Vagina (tissue), 2 donors: ENCODE results near the gene TGM1.
A peak's percentile ranks its signal among the peaks of the same experiment; 100 is the strongest.

Experiments used
- POLR2A ChIP-seq, 2 donors: fragments of 450-650 bp; IDR thresholded peaks; one replicate each; pipeline ENCODE4 v1.6.1; 2017; ENCODE audit warnings: antibody characterized with exemption in 2 of 2, mild to moderate bottlenecking in 2 of 2, moderate library complexity in 2 of 2
- POLR2AphosphoS5 ChIP-seq, 2 donors: sonication (generic); formaldehyde crosslinking; IDR thresholded peaks; one replicate each; pipeline ENCODE4 v1.9.0; 2017; ENCODE audit warnings: antibody characterized with exemption in 2 of 2, mild to moderate bottlenecking in 2 of 2, low read depth in 1 of 2; ENCODE audit not compliant: insufficient read depth in 1 of 2
- TF ChIP-seq, protein P1 (sequence below), 3 experiments: fragments of 450-650 bp in 2 of 3; fragments of 200-600 bp in 1 of 3; sonication (generic) in 1 of 3; IDR thresholded peaks; one replicate each; pipeline ENCODE4 v1.5.1; 2017 to 2019; ENCODE audit warnings: antibody characterized with exemption in 3 of 3, mild to moderate bottlenecking in 2 of 3, moderate library complexity in 2 of 3

DNA sequence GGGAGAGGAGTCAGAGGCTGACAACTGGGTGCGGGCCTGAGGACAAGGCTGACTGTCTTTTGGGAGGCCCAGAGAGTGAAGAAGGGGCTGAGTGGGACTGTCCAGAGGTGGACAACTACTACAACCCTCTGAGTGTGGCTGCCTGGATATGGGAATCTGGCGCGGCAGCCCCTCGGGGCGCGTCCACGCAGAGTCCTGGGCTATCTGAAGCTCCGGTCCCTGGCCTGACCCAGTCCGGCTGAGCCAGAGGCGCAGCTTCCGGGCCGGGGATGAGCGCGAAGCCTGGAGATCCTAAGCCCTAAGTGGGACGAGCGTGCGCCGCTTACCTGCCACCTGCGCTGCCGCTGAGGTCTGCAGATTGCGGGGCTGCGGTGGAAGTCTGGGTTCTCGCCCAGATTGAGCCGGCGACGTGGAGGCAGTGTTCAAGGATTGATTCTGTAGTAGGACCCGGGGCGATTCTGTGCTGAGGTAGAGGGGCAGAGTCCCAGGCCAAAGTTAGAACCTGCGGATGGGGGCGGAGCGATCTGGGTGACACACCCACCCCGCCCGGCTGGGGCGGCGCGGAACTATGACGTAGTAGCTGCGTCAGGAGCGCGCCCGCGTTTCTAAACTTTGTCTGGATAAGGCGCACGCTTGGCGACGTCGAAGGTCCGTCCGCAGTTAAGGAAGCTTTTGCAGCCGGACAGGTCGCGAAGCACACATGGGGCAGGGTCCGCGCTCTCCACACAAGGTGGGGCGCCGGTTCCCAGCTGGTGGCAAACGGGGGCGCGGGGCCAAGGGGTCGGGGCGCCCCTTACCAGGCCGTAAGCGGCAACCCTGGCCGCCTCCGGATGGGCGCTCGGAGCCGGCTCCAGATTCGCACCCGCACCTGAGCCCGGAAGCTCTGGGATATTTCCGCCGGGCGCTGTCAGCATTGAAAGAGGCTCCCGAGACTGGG, 36.5 kb upstream of the TGM1 start, which contains the start of the genes DHRS1 and NOP9:
- TF ChIP-seq, protein P1, sequence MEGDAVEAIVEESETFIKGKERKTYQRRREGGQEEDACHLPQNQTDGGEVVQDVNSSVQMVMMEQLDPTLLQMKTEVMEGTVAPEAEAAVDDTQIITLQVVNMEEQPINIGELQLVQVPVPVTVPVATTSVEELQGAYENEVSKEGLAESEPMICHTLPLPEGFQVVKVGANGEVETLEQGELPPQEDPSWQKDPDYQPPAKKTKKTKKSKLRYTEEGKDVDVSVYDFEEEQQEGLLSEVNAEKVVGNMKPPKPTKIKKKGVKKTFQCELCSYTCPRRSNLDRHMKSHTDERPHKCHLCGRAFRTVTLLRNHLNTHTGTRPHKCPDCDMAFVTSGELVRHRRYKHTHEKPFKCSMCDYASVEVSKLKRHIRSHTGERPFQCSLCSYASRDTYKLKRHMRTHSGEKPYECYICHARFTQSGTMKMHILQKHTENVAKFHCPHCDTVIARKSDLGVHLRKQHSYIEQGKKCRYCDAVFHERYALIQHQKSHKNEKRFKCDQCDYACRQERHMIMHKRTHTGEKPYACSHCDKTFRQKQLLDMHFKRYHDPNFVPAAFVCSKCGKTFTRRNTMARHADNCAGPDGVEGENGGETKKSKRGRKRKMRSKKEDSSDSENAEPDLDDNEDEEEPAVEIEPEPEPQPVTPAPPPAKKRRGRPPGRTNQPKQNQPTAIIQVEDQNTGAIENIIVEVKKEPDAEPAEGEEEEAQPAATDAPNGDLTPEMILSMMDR (IDR thresholded peaks at IDR 0.05), result no peak
- peak; percentile 90 to 92 for TF ChIP-seq POLR2AphosphoS5 (IDR thresholded peaks at IDR 0.05; ENCODE audit: insufficient read depth in 1 of 2, low read depth in 1 of 2)
- peak in 1 of 2 donors; percentile 41 for TF ChIP-seq POLR2A (IDR thresholded peaks at IDR 0.05)
